Gastroesophageal sphincter (tissue), 4 donors: ENCODE data around the gene ZNF778. TPM values are rescaled to one million over a fixed set of nuclear protein-coding genes. Genes with fewer than 3 reads are reported as not detected.

Experiments used
- ATAC-seq: fragments of 150-250 bp; one replicate; pipeline ENCODE4 v1.9.1; 2016; ENCODE audit warnings: mild to moderate bottlenecking, moderate library complexity
- H3K27ac ChIP-seq, 4 donors: fragments of 200-600 bp; sonication (generic) in 3 of 4; 1 replicate in 3 of 4; 2 replicates in 1 of 4; pipeline ENCODE4 v1.5.1; 2016 to 2019
- H3K27me3 ChIP-seq: fragments of 200-600 bp; sonication (generic); one replicate; pipeline ENCODE4 v1.5.1; 2019
- H3K36me3 ChIP-seq, 2 donors: fragments of 200-600 bp; sonication (generic); one replicate each; pipeline ENCODE4 v1.5.1; 2019; ENCODE audit warnings: control low read depth in 1 of 2
- H3K4me1 ChIP-seq, 3 donors: fragments of 200-600 bp; sonication (generic); 1 replicate in 2 of 3; 2 replicates in 1 of 3; pipeline ENCODE4 v1.5.1; 2016 to 2019; ENCODE audit warnings: control low read depth in 2 of 3
- H3K4me3 ChIP-seq, 2 donors: fragments of 200-600 bp; sonication (generic); one replicate each; pipeline ENCODE4 v1.5.1; 2019; ENCODE audit warnings: mild to moderate bottlenecking in 1 of 2, moderate library complexity in 1 of 2
- H3K9me3 ChIP-seq, 3 donors: fragments of 200-600 bp; sonication (generic); one replicate each; pipeline ENCODE4 v1.5.1; 2017 to 2019; ENCODE audit warnings: control low read depth in 2 of 3
- EP300 ChIP-seq: sonication (generic); formaldehyde crosslinking; IDR thresholded peaks from one replicate; pipeline ENCODE4 v1.6.1; 2017; ENCODE audit warnings: antibody characterized with exemption, mild to moderate bottlenecking
- POLR2A ChIP-seq, 2 donors: fragments of 450-650 bp; IDR thresholded peaks; one replicate each; pipeline ENCODE4 v1.6.1; 2017; ENCODE audit warnings: antibody characterized with exemption in 2 of 2, mild to moderate bottlenecking in 2 of 2, moderate library complexity in 1 of 2
- POLR2AphosphoS5 ChIP-seq: sonication (generic); formaldehyde crosslinking; IDR thresholded peaks from one replicate; pipeline ENCODE4 v1.6.1; 2017; ENCODE audit warnings: antibody characterized with exemption
- WGBS, 2 donors: methylation state at CpG; one replicate each; pipeline ENCODE4 v1.1.5; 2018; ENCODE audit warnings: low coverage in 1 of 2; 5-methylcytosine and 5-hydroxymethylcytosine counted together
- total RNA-seq, 4 donors: library from RNA; depleted of rRNA; stranded (reverse); fragments of >200 nt; gene quantifications; one replicate each; pipeline ENCODE4 v1.1.0, GENCODE V29; 2016
- TF ChIP-seq, protein P1 (sequence below), 4 experiments: fragments of 200-600 bp in 2 of 4; fragments of 450-650 bp in 2 of 4; sonication (generic) in 1 of 4; IDR thresholded peaks; one replicate each; pipeline ENCODE4 v1.5.1; 2017 to 2019; ENCODE audit warnings: antibody characterized with exemption in 4 of 4, mild to moderate bottlenecking in 2 of 4, moderate library complexity in 2 of 4

The ZNF778 gene
- total RNA-seq, result 10 to 100 TPM; 11.1 to 28.0 (median 12.4) TPM

DNA sequence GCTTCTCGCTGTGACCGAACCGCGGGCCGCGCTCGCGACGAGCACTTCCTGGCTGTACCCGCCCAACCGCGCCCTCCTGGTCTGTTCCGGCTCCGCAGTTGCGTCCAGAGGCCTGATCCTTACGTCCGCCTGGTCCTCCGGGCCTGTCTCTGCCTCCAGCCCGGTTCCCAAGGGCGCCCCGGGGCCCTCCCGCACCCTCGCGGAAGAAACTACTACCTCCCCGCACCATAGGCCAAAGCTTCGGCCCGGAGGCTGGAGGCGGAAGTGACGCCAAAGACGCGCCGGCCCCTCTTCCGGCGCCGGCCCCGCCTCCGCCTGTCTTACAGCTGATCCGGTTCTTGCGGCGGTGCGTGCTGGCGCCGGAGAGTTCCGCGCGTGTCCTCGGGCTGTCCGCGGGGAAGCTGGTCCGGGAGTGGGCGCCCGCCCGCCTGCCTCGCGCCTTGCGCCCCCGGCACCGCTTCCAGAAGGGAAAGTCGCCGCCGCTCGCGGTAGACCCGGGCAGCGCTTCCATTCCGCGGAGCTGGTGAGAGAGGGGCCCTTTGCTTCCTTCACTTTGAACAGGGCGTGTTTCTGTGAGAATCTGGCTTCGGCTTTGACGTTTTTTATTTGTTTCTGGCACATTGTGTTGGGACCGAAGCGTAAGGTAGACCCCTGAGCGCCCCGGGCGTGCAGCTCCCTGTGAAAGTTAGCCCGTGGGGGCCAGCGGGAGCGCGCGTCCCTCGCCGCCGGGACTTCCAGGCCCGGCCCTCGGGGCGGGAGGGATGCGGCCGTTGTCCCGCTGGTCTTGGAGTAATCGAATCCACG is at the start of gene ZNF778:
TSS of gene ZNF778 (plus strand) at position 316 of the 804 bp plus-strand sequence. CDS start 3,425 bp downstream, outside the sequence.
- ATAC-seq, result peak; percentile 92
- Histone ChIP-seq H3K36me3 (peaks cover 0 to 32% of the 10 kb centered on the region in 2 donors), H3K4me1 (peaks cover 2 to 43% (median 15%) of the 10 kb centered on the region in 3 donors), H3K4me3 (peak within 1 kb of the TSS; percentile 68 to 95), H3K27me3 (no peaks in the 10 kb centered on the region), H3K9me3 (no peaks in the 10 kb centered on the region), H3K27ac (peak within 1 kb of the TSS; percentile 86 to 97 (median 94))
- WGBS, 2 donors, result 0% methylated on average over 10 to 18 of the region's 91 CpGs
- TF ChIP-seq POLR2AphosphoS5, result peak; percentile 85
- peak; percentile 72 to 75 for TF ChIP-seq POLR2A (IDR thresholded peaks at IDR 0.05)
- TF ChIP-seq EP300, result no peak
- TF ChIP-seq, protein P1, sequence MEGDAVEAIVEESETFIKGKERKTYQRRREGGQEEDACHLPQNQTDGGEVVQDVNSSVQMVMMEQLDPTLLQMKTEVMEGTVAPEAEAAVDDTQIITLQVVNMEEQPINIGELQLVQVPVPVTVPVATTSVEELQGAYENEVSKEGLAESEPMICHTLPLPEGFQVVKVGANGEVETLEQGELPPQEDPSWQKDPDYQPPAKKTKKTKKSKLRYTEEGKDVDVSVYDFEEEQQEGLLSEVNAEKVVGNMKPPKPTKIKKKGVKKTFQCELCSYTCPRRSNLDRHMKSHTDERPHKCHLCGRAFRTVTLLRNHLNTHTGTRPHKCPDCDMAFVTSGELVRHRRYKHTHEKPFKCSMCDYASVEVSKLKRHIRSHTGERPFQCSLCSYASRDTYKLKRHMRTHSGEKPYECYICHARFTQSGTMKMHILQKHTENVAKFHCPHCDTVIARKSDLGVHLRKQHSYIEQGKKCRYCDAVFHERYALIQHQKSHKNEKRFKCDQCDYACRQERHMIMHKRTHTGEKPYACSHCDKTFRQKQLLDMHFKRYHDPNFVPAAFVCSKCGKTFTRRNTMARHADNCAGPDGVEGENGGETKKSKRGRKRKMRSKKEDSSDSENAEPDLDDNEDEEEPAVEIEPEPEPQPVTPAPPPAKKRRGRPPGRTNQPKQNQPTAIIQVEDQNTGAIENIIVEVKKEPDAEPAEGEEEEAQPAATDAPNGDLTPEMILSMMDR (IDR thresholded peaks at IDR 0.05), result peak in 3 of 4 experiments; percentile 26 to 36 (median 33)

DNA sequence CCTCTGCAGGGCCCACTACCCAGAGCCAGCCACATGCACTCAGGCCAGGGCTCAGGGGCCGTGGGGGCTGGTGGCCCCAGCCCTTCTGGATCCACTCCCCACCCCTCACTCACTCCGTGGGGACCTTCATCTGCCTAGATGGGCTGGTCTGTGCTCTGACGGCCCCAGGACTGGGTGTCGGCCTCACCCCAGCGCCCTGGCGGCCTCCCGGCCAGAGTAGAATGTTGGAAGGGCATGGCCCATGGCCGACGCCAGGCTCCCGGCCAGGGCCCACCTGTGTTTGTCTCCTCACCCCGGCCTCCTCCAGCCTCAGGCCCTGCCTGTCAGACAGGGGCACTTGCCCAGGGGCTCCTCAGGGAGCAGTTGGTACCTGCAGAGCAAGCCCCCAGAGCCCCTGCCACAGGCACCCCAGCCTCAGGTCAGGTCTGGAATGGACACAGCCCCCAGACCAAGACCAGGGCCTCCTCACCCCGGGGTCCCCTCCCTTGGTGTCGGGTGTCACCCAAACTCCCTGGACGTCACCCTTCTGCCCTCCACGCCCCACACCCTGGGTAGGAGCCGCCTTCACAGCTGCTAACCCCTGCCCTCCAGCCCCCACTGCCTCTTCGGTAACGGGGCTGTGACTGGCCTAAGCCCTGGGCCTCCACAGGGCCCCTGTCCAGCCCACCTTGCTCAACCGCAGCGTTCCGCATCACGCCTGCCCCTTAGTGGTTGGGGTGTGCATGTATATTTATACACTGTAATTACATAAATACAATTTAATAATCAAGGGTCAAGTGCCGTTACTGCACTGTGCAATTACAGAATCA is 48.9 kb upstream of the ZNF778 start:
- Histone ChIP-seq H3K4me3 (no peak overlapping the region), H3K4me1 (peaks cover 0 to 34% (median 21%) of the 10 kb centered on the region in 3 donors), H3K27ac (no peak overlapping the region), H3K9me3 (no peaks in the 10 kb centered on the region), H3K27me3 (peaks cover 93% of the 10 kb centered on the region), H3K36me3 (no peaks in the 10 kb centered on the region)
- 42% methylated on average over 3 of the region's 23 CpGs; no CpG with 5 or more reads in 1 of the 2 donors for WGBS, 2 donors
- no peak for ATAC-seq
- TF ChIP-seq, protein P1 (IDR thresholded peaks at IDR 0.05), result no peak

DNA sequence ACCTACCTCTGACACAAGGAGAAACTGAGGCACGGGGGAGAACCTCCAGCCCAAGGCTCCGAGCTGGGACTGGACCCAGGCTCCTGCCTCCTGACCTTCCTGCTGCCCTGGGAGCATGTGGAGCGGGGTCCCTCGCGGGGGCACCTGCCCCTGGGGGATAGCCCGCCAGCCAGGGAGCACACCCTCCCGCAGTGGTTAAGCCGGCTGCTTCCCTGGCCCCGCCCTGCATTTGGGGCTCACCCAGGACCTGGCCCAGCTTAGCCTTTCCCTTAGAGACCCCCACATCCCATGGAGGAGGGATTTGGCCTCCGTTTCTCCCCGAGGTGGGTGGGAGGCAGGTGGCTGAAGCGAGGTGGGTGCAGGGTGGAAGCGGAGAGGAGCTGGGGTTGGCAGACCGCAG is 47.7 kb upstream of the ZNF778 start:
- H3K4me1 ChIP-seq, result peaks cover 0 to 34% (median 21%) of the 10 kb centered on the region in 3 donors
- H3K27me3 ChIP-seq, result peaks cover 87% of the 10 kb centered on the region
- WGBS, 2 donors, result no CpG with 5 or more reads among the region's 14 CpGs
- no peak overlapping the region for H3K27ac ChIP-seq
- TF ChIP-seq POLR2AphosphoS5 (no peak), EP300 (no peak), POLR2A (IDR thresholded peaks at IDR 0.05) (no peak)
- TF ChIP-seq, protein P1 (IDR thresholded peaks at IDR 0.05), result no peak
- no peaks in the 10 kb centered on the region for H3K36me3 ChIP-seq
- H3K4me3 ChIP-seq, result no peak overlapping the region
- no peak for ATAC-seq
- no peaks in the 10 kb centered on the region for H3K9me3 ChIP-seq

DNA sequence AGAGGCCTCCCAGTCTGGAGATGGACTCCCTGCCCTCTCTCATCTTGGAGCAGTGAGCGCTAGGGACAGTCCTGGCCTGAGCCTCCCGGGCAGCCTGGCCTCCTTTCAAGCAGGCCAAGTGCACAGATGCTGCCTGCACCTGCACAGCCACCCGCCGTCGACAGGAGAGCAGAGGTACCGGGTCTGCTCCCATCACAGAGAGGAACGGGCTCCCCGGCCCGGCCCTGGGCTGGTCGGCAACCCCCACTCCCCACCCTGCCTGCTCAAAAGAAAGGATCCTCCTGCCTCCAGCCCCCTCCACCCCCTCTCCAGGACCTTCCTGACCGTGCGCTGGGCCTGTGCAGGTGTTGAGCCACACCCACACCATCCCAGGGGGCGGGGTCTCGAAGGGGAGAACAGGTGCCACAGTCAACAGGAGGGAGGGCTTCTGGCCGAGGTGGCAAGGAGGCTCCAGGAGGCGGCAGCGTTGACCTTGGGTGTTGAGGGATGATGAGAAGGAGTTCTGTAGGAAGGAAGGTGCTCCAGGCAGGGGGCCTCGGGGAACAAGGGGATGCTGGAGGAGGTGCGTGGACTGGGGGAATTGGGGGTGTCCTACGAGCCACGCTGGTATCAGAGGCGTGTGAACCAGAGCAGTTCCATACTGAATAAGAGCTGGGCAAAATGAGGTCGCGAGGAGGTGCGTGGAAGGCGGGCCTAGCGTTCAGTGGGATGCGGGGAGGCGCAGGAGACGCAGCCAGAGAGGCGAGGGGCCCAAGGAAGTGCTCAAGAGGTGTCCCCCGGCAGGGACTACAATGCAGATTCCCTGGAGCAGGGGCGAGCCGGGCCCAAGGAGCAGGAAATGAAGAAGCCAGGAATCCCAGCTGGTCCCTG is 46.9 kb upstream of the ZNF778 start:
- peak overlapping the region in 1 of 2 donors; percentile 43 for H3K4me3 ChIP-seq
- peaks cover 87% of the 10 kb centered on the region for H3K27me3 ChIP-seq
- no peaks in the 10 kb centered on the region for H3K9me3 ChIP-seq
- no peaks in the 10 kb centered on the region for H3K36me3 ChIP-seq
- H3K4me1 ChIP-seq, result peaks cover 0 to 34% (median 21%) of the 10 kb centered on the region in 3 donors
- TF ChIP-seq EP300 (no peak), POLR2AphosphoS5 (no peak), POLR2A (IDR thresholded peaks at IDR 0.05) (no peak)
- TF ChIP-seq, protein P1 (IDR thresholded peaks at IDR 0.05), result no peak
- ATAC-seq, result no peak
- 0 to 10% methylated on average over 6 to 11 of the region's 34 CpGs for WGBS, 2 donors
- H3K27ac ChIP-seq, result no peak overlapping the region
